CD4-positive, alpha-beta memory T cell (primary cell): ENCODE results near the gene CCNY. TPM values are rescaled to one million over a fixed set of nuclear protein-coding genes. Genes with fewer than 3 reads are reported as not detected.

Experiments
- CTCF ChIA-PET: fragments of 350-600 bp; sonication (Branson Sonifier 250); formaldehyde crosslinking; loops from one replicate; lab custom pipeline; 2021; ENCODE audit warnings: inconsistent platforms; ENCODE audit not compliant: partially characterized antibody; lab: Charles Lee
- POLR2A ChIA-PET: fragments of 350-600 bp; sonication (Branson Sonifier 250); formaldehyde crosslinking; loops from one replicate; lab custom pipeline; 2021; ENCODE audit not compliant: partially characterized antibody; lab: Charles Lee
- DNase-seq, 5 donors: peaks; one replicate each; pipeline versions ENCODE4 v3.0.0 to v3.0.0-alpha.2; 2020 to 2022; ENCODE audit warnings: mixed read lengths in 1 of 5
- H3K27ac ChIP-seq: one replicate; pipeline ENCODE4 v1.7.0; 2013; ENCODE audit warnings: low read depth, low read length
- H3K27me3 ChIP-seq: 2 replicates; pipeline ENCODE4 v1.7.0; 2013; ENCODE audit warnings: mild to moderate bottlenecking, low read length, moderate library complexity; ENCODE audit not compliant: insufficient read depth
- H3K36me3 ChIP-seq: 2 replicates; pipeline ENCODE4 v1.7.0; 2013; ENCODE audit warnings: mild to moderate bottlenecking, low read length, moderate library complexity; ENCODE audit not compliant: insufficient read depth
- H3K4me1 ChIP-seq: 2 replicates; pipeline ENCODE4 v1.7.0; 2013; ENCODE audit warnings: mild to moderate bottlenecking, low read length, moderate library complexity; ENCODE audit not compliant: insufficient read depth
- H3K4me3 ChIP-seq, 2 donors: one replicate each; pipeline ENCODE4 v1.7.0; 2013; ENCODE audit warnings: low read length in 2 of 2, mild to moderate bottlenecking in 1 of 2
- H3K9me3 ChIP-seq, 2 donors: one replicate each; pipeline ENCODE4 v1.7.0; 2013; ENCODE audit warnings: low read length in 2 of 2, control low read depth in 1 of 2; ENCODE audit not compliant: control insufficient read depth in 1 of 2
- H3K27ac Mint-ChIP-seq, 7 donors: one replicate each; pipeline ENCODE4 v1.8.0; 2020 to 2021; ENCODE audit warnings: mixed read lengths in 7 of 7, mild to moderate bottlenecking in 6 of 7, inconsistent platforms in 3 of 7, moderate library complexity in 3 of 7
- H3K27me3 Mint-ChIP-seq, 2 donors: one replicate each; pipeline ENCODE4 v1.8.0; 2020 to 2021; ENCODE audit warnings: mixed read lengths in 2 of 2
- H3K36me3 Mint-ChIP-seq, 2 donors: one replicate each; pipeline ENCODE4 v1.8.0; 2020 to 2021; ENCODE audit warnings: mixed read lengths in 2 of 2, inconsistent platforms in 1 of 2, mild to moderate bottlenecking in 1 of 2
- H3K4me1 Mint-ChIP-seq, 4 donors: one replicate each; pipeline ENCODE4 v1.8.0; 2020 to 2021; ENCODE audit warnings: mixed read lengths in 4 of 4, mild to moderate bottlenecking in 1 of 4
- H3K4me3 Mint-ChIP-seq, 8 donors: one replicate each; pipeline ENCODE4 v1.8.0; 2020 to 2021; ENCODE audit warnings: mixed read lengths in 8 of 8, mild to moderate bottlenecking in 7 of 8, moderate library complexity in 6 of 8, inconsistent platforms in 3 of 8
- H3K9me3 Mint-ChIP-seq, 8 donors: one replicate each; pipeline ENCODE4 v1.8.0; 2020 to 2021; ENCODE audit warnings: mixed read lengths in 8 of 8, mild to moderate bottlenecking in 5 of 8, inconsistent platforms in 3 of 8, moderate library complexity in 1 of 8
- intact Hi-C: fragments of 100-400 bp; cut with micrococcal nuclease; formaldehyde crosslinking; loops from one replicate; pipeline ENCODE4 v1.15.1; 2023
- polyA plus RNA-seq, 2 donors: library from polyadenylated mRNA; unstranded; fragments of 300-500 nt; fragmentation: Illumina TruSeq; gene quantifications; one replicate each; pipeline ENCODE4 v1.2.3, GENCODE V29; 2021
- total RNA-seq, 2 experiments: library from RNA; stranded (reverse); gene quantifications; one replicate each; pipeline ENCODE4 v1.2.3, GENCODE V29; 2021

Gene CCNY
- total and polyA plus RNA-seq, 4 experiments from 2014 or later: 5.6 to 66.7 (median 41.5) TPM

DNA sequence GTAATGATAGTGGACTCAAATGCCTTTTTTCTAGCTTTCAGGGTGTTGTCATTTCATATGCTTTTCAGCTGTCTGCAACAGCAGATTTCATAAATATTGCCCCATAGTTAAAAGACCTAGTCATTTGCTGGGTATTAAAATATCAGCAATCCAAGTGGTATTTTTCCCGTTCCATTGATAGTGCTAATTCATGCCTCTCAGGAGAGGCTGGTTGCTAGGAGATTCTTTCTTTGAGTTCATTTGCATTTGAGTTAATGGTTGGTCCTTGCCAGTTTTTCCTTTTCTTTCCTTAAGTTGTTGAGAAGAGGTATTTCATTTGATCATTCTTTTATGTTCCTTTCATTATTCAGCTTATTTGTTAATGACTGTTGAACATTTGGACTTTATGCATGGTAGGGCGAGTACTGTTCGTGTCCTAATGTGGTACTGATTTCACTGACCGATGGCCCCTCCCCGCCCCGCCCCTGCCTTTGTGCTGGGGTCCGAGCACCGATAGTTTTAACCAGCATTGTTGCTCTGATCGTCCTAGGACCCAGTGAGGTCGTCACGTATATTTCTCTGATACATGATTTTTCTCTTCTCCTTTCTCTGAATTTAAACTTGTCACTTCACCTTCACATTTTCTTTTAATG lies 128.6 kb downstream of the CCNY start:
- intact Hi-C loops: no loop called here
- Mint-ChIP-seq H3K9me3 (no peaks in the 10 kb centered on the region), H3K27me3 (no peaks in the 10 kb centered on the region), H3K4me3 (no peak overlapping the region), H3K36me3 (peaks cover 0 to 3% of the 10 kb centered on the region in 2 donors), H3K4me1 (peaks cover 27 to 53% (median 35%) of the 10 kb centered on the region in 4 donors), H3K27ac (no peak overlapping the region)
- CTCF ChIA-PET: no interaction called here
- no peaks in the 10 kb centered on the region for H3K9me3 ChIP-seq
- POLR2A ChIA-PET: interaction anchor here (0.9 to 1.0 kb wide), 2 partner anchors 9 to 17 kb away, joined by 3 read pairs; no protein-coding TSS in a partner anchor
- H3K4me3 ChIP-seq: no peak overlapping the region
- H3K36me3 ChIP-seq: no peaks in the 10 kb centered on the region
- H3K27ac ChIP-seq: no peak overlapping the region
- H3K27me3 ChIP-seq: no peaks in the 10 kb centered on the region
- H3K4me1 ChIP-seq: peaks cover 81% of the 10 kb centered on the region
- DNase-seq: no peak

DNA sequence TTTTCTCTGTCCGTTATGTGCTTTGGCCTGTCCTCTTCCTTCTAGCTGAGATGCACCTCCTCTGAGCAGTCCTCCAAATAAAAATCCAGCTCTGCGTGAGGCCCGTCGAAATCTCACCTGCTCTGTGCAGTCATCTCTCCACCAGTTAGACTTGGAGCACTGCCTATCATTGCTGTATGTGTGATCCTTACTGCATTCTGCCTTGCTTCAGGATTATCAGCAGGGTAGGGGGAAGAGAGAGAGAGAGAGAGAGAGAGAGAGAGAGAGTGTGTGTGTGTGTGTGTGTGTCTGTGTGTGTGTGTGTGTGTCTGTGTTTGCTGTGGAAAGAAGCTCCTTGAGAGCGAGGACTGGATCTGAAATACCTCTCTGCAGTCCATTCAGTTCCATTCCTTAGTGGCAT lies 129.4 kb downstream of the CCNY start:
- H3K36me3 Mint-ChIP-seq: peaks cover 0 to 3% of the 10 kb centered on the region in 2 donors
- DNase-seq: no peak
- H3K4me1 ChIP-seq: peaks cover 81% of the 10 kb centered on the region
- H3K9me3 Mint-ChIP-seq: no peaks in the 10 kb centered on the region
- H3K27ac ChIP-seq: no peak overlapping the region
- no peak overlapping the region for H3K4me3 Mint-ChIP-seq
- no peaks in the 10 kb centered on the region for H3K27me3 Mint-ChIP-seq
- peaks cover 35 to 53% (median 38%) of the 10 kb centered on the region in 4 donors for H3K4me1 Mint-ChIP-seq
- POLR2A ChIA-PET: interaction anchor here (0.9 to 1.0 kb wide), 2 partner anchors 8 to 18 kb away, joined by 3 read pairs; no protein-coding TSS in a partner anchor
- no peaks in the 10 kb centered on the region for H3K27me3 ChIP-seq
- intact Hi-C loops: no loop called here
- H3K36me3 ChIP-seq: no peaks in the 10 kb centered on the region
- CTCF ChIA-PET: no interaction called here
- no peaks in the 10 kb centered on the region for H3K9me3 ChIP-seq
- no peak overlapping the region for H3K4me3 ChIP-seq
- no peak overlapping the region for H3K27ac Mint-ChIP-seq

DNA sequence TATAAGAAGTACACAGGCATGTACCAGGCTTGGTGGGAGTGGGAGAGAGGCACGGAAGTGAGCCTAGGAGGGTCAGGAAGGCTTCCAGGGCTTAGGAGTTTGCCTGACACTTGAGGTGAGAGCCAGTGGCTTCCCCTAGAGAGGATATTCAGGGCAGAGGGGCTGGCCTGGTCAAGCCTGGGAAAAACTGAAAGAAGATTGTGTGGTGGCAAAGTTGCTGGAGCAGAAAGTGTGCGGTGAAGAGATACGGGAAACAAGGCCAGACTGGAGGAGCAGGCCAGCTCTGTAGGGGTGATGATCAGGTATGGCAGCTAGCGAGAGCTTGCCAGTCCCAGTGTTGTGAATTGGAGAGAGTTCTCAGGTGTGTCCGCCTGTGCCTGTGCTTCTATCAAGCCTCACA lies 129.9 kb downstream of the CCNY start:
- no peak for DNase-seq
- H3K27ac Mint-ChIP-seq: no peak overlapping the region

DNA sequence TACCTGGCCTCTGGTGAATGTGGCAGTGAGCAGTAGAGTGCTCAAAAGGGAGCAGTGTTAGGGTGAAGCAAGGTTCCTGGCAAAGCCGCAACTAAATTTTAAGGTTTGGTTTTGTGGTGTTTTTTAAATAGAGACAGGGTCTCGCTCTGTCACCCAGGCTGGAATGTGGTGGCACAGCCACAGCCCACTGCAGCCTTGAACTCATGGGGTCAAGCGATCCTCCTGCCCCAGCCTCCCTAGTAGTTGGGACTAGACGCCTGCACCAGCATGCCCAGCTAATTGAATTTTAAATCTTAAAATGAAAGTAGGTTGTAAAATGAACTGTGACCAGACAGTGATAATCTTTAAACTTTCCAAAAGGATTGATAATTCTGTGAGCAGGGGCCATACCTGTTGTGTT lies 130.4 kb downstream of the CCNY start:
- H3K27ac ChIP-seq: no peak overlapping the region
- H3K4me3 ChIP-seq: no peak overlapping the region
- no peak for DNase-seq
- peaks cover 74% of the 10 kb centered on the region for H3K4me1 ChIP-seq
- Mint-ChIP-seq H3K27me3 (no peaks in the 10 kb centered on the region), H3K27ac (no peak overlapping the region), H3K36me3 (peaks cover 0 to 3% of the 10 kb centered on the region in 2 donors), H3K4me3 (no peak overlapping the region), H3K4me1 (peaks cover 34 to 52% (median 46%) of the 10 kb centered on the region in 4 donors), H3K9me3 (no peaks in the 10 kb centered on the region)
- intact Hi-C loops: no loop called here
- no peaks in the 10 kb centered on the region for H3K27me3 ChIP-seq
- H3K9me3 ChIP-seq: no peaks in the 10 kb centered on the region
- ChIA-PET CTCF (no interaction called here), POLR2A (no interaction called here)
- H3K36me3 ChIP-seq: no peaks in the 10 kb centered on the region

More for the DNA sequence above, 129.9 kb downstream of the CCNY start:
- Histone ChIP-seq H3K27ac (no peak overlapping the region), H3K4me1 (peaks cover 79% of the 10 kb centered on the region), H3K27me3 (no peaks in the 10 kb centered on the region), H3K4me3 (no peak overlapping the region), H3K9me3 (no peaks in the 10 kb centered on the region), H3K36me3 (no peaks in the 10 kb centered on the region)
- H3K27me3 Mint-ChIP-seq: no peaks in the 10 kb centered on the region
- H3K9me3 Mint-ChIP-seq: no peaks in the 10 kb centered on the region
- intact Hi-C loops: no loop called here
- peaks cover 0 to 3% of the 10 kb centered on the region in 2 donors for H3K36me3 Mint-ChIP-seq
- peaks cover 37 to 54% (median 42%) of the 10 kb centered on the region in 4 donors for H3K4me1 Mint-ChIP-seq
- CTCF ChIA-PET: no interaction called here
- POLR2A ChIA-PET: no interaction called here
- no peak overlapping the region for H3K4me3 Mint-ChIP-seq

DNA sequence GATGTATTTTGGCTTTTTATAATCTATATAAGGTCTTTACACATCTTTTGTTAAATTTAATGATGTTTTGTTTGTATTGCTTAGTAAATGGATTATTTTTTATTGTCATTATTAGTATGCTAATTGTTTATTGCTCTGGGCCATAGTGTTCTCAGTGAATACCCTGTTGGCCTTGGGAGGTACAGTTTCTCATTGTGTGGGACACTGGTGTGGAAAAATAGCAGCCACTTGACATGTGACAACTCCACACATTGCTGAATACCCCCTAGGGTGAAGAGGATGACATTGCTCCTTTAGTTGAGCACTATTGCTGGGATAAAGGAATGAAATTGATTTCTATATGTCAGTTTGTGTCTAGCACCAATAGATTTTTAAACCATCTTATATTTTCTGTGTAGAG lies 130.9 kb downstream of the CCNY start:
- no peaks in the 10 kb centered on the region for H3K36me3 ChIP-seq
- Mint-ChIP-seq H3K36me3 (peaks cover 0 to 3% of the 10 kb centered on the region in 2 donors), H3K27me3 (no peaks in the 10 kb centered on the region), H3K9me3 (no peaks in the 10 kb centered on the region), H3K27ac (peak overlapping the region in 1 of 7 donors; percentile 8), H3K4me3 (peak overlapping the region in 1 of 8 donors; percentile 17), H3K4me1 (peaks cover 32 to 53% (median 46%) of the 10 kb centered on the region in 4 donors)
- no peak overlapping the region for H3K4me3 ChIP-seq
- ChIA-PET POLR2A (no interaction called here), CTCF (no interaction called here)
- no peaks in the 10 kb centered on the region for H3K9me3 ChIP-seq
- DNase-seq: no peak
- H3K27me3 ChIP-seq: no peaks in the 10 kb centered on the region
- intact Hi-C loops: no loop called here
- no peak overlapping the region for H3K27ac ChIP-seq
- H3K4me1 ChIP-seq: peaks cover 69% of the 10 kb centered on the region

DNA sequence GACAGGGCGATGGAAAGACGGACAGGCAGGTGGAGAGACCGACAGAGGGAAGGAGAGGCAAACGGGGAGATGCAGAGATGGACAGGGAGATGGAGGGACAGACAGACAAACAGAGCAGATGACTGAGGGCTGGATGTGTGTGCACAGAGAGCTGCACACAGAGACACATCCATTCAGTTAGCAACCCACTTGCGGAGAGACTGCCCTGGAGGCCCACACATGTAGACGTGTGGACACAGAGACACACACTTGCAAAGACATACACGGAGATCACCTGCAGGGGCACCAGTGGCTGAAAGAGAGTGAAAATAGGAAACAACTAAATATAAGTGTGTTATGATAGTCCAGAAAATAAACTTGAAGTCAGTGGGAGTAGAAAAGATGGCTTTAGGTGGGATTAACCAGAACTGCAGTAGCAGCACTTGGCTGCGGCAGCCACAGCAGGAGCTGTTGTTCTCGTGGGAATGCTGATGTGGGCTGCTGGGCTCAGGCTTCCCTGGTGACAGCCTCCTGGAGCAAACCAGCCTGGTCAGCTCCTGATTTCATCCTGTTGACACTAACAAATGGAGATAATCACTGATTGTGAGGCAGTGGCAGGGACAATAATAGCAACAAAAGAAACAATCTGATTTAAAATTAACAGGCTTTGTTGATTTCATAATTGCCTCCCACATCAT lies 134.1 kb downstream of the CCNY start:
- H3K4me1 Mint-ChIP-seq: peaks cover 36 to 53% (median 39%) of the 10 kb centered on the region in 4 donors
- Histone ChIP-seq H3K9me3 (no peaks in the 10 kb centered on the region), H3K36me3 (no peaks in the 10 kb centered on the region), H3K4me1 (peaks cover 40% of the 10 kb centered on the region), H3K27me3 (no peaks in the 10 kb centered on the region), H3K27ac (no peak overlapping the region), H3K4me3 (no peak overlapping the region)
- CTCF ChIA-PET: no interaction called here
- peaks cover 0 to 2% (median 0%) of the 10 kb centered on the region in 8 donors for H3K9me3 Mint-ChIP-seq
- H3K4me3 Mint-ChIP-seq: peak overlapping the region in 2 of 8 donors; percentile 6 to 18
- H3K27me3 Mint-ChIP-seq: no peaks in the 10 kb centered on the region
- POLR2A ChIA-PET: no interaction called here
- peak overlapping the region in 4 of 7 donors; percentile 36 to 88 (median 48) for H3K27ac Mint-ChIP-seq
- intact Hi-C loops: no loop called here
- H3K36me3 Mint-ChIP-seq: peaks cover 4 to 7% of the 10 kb centered on the region in 2 donors
- no peak for DNase-seq

DNA sequence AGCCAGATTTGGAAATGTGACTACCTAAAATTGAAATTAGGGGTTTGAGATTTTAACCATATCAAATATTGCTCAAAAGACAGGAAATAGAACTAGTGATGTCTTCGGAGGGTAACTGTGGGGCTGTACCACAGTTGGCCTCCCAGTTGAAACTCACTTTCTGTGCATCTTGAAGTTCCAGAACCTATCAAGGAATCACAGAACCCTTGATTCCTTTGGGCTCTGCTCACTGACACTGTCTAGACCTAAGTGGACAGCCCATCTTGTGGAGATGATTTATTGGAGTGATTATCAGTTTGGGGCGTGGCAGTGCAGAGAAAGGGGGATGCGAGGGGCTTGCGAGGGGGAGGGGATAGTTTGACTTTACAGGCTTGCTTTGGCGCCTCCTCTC lies 134.6 kb downstream of the CCNY start:
- Histone ChIP-seq H3K27me3 (no peaks in the 10 kb centered on the region), H3K9me3 (no peaks in the 10 kb centered on the region), H3K4me3 (no peak overlapping the region), H3K27ac (no peak overlapping the region), H3K36me3 (no peaks in the 10 kb centered on the region), H3K4me1 (peaks cover 35% of the 10 kb centered on the region)
- peaks cover 0 to 2% (median 0%) of the 10 kb centered on the region in 8 donors for H3K9me3 Mint-ChIP-seq
- intact Hi-C loops: no loop called here
- POLR2A ChIA-PET: no interaction called here
- H3K4me3 Mint-ChIP-seq: peak overlapping the region in 1 of 8 donors; percentile 20
- no peak for DNase-seq
- peaks cover 4 to 7% of the 10 kb centered on the region in 2 donors for H3K36me3 Mint-ChIP-seq
- peak overlapping the region in 1 of 7 donors; percentile 15 for H3K27ac Mint-ChIP-seq
- H3K4me1 Mint-ChIP-seq: peaks cover 36 to 53% (median 39%) of the 10 kb centered on the region in 4 donors
- H3K27me3 Mint-ChIP-seq: no peaks in the 10 kb centered on the region
- CTCF ChIA-PET: no interaction called here
